Prostate gland (tissue), 2 donors: ENCODE data around the gene ADGRL3. TPM values are rescaled to one million over a fixed set of nuclear protein-coding genes. Genes with fewer than 3 reads are reported as not detected.
"Not testable (repeated sequence)": the region's sequence is repeated elsewhere in the genome, so short reads cannot be mapped to it uniquely, and the experiment has no call there.

Experiments
- DNase-seq: peaks from one replicate; pipeline ENCODE4 v3.0.0-alpha.2; 2019; ENCODE audit warnings: low spot score
- H3K27ac ChIP-seq, 2 donors: fragments of 200-600 bp; sonication (generic); 2 replicates each; pipeline ENCODE4 v1.5.1; 2017 to 2019
- H3K27me3 ChIP-seq: fragments of 200-600 bp; sonication (generic); replicated peaks from 2 replicates; pipeline ENCODE4 v1.5.1; 2019; ENCODE audit not compliant: insufficient read depth
- H3K36me3 ChIP-seq, 2 donors: fragments of 200-600 bp; sonication (generic); 1 replicate in 1 of 2; 2 replicates in 1 of 2; pipeline versions ENCODE4 v1.5.1 to v1.8.1; 2017 to 2019
- H3K4me1 ChIP-seq: fragments of 200-600 bp; sonication (generic); replicated peaks from 2 replicates; pipeline ENCODE4 v1.5.1; 2019
- H3K4me3 ChIP-seq, 2 donors: fragments of 200-600 bp; sonication (generic); 2 replicates each; pipeline ENCODE4 v1.5.1; 2017 to 2019
- H3K9me3 ChIP-seq: fragments of 200-600 bp; sonication (generic); 2 replicates; pipeline ENCODE4 v1.5.1; 2017
- POLR2A ChIP-seq: fragments of 450-650 bp; IDR thresholded peaks from one replicate; pipeline ENCODE4 v1.6.1; 2016; ENCODE audit warnings: antibody characterized with exemption, mild to moderate bottlenecking
- POLR2AphosphoS5 ChIP-seq: sonication (generic); formaldehyde crosslinking; IDR thresholded peaks from one replicate; pipeline ENCODE4 v1.6.1; 2017; ENCODE audit warnings: antibody characterized with exemption
- WGBS: methylation state at CpG from one replicate; pipeline ENCODE4 v1.1.5; 2018; 5-methylcytosine and 5-hydroxymethylcytosine counted together
- intact Hi-C: fragments of 100-400 bp; cut with DNase I; formaldehyde crosslinking; loops from one replicate; pipeline ENCODE4 v1.14.2; 2022
- total RNA-seq, 2 donors: library from RNA; depleted of rRNA; stranded (reverse); fragments of >200 nt; gene quantifications; one replicate each; pipeline ENCODE4 v1.1.0, GENCODE V29; 2016
- TF ChIP-seq, protein P1 (sequence below), 4 experiments: fragments of 200-600 bp in 2 of 4; fragments of 450-650 bp in 2 of 4; sonication (generic) in 2 of 4; IDR thresholded peaks; 1 replicate in 3 of 4; 2 replicates in 1 of 4; pipeline ENCODE4 v1.5.1; 2016 to 2019; ENCODE audit warnings: antibody characterized with exemption in 4 of 4, mild to moderate bottlenecking in 2 of 4, moderate library complexity in 2 of 4

Gene ADGRL3
- total RNA-seq, 2 donors from 2014 or later: 1.7 to 23.5 TPM

GRCh38 chr4:61851126-61851525, 651.0 kb downstream of the ADGRL3 start:
- no peak for DNase-seq
- Histone ChIP-seq H3K27ac (no peak overlapping the region), H3K9me3 (no peaks in the 10 kb centered on the region), H3K36me3 (no peaks in the 10 kb centered on the region), H3K27me3 (no peaks in the 10 kb centered on the region), H3K4me3 (no peak overlapping the region), H3K4me1 (no peaks in the 10 kb centered on the region)
- TF ChIP-seq POLR2A: no peak
- TF ChIP-seq, protein P1, sequence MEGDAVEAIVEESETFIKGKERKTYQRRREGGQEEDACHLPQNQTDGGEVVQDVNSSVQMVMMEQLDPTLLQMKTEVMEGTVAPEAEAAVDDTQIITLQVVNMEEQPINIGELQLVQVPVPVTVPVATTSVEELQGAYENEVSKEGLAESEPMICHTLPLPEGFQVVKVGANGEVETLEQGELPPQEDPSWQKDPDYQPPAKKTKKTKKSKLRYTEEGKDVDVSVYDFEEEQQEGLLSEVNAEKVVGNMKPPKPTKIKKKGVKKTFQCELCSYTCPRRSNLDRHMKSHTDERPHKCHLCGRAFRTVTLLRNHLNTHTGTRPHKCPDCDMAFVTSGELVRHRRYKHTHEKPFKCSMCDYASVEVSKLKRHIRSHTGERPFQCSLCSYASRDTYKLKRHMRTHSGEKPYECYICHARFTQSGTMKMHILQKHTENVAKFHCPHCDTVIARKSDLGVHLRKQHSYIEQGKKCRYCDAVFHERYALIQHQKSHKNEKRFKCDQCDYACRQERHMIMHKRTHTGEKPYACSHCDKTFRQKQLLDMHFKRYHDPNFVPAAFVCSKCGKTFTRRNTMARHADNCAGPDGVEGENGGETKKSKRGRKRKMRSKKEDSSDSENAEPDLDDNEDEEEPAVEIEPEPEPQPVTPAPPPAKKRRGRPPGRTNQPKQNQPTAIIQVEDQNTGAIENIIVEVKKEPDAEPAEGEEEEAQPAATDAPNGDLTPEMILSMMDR (IDR thresholded peaks at IDR 0.05): no peak
- no peak for TF ChIP-seq POLR2AphosphoS5
- 92% methylated on average over 3 of the region's 3 CpGs for WGBS
- intact Hi-C loops: no loop called here

DNA sequence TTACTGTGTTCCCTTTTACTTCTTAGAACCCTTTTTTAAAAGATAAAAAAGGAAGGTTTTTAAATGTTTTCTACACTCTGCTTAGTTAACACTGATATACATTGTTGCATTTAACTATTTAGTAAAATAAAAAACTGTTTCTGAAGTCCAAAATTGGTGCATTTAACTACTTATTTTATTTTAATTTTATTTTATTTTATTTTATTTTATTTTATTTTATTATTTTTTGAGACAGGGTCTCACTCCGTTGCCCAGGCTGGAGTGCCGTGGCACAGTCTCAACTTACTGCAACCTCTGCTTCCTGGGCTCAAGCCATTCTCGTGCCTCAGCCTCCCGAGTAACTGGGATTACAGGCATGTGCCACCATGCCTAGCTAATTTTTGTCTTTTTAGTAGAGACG, 652.0 kb downstream of the ADGRL3 start:
- H3K27me3 ChIP-seq, H3K4me3 ChIP-seq, intact Hi-C loops, H3K4me1 ChIP-seq, H3K9me3 ChIP-seq, DNase-seq, H3K36me3 ChIP-seq, H3K27ac ChIP-seq: not testable (repeated sequence)
- WGBS: 94% methylated on average over 5 of the region's 5 CpGs

GRCh38 chr4:61853041-61853440, 652.9 kb downstream of the ADGRL3 start:
- Histone ChIP-seq H3K9me3 (no peaks in the 10 kb centered on the region), H3K27ac (no peak overlapping the region), H3K36me3 (no peaks in the 10 kb centered on the region), H3K27me3 (no peaks in the 10 kb centered on the region), H3K4me1 (no peaks in the 10 kb centered on the region), H3K4me3 (no peak overlapping the region)
- DNase-seq: no peak
- intact Hi-C loops: no loop called here
- 89% methylated on average over 6 of the region's 6 CpGs for WGBS
- TF ChIP-seq, protein P1 (IDR thresholded peaks at IDR 0.05): no peak
- TF ChIP-seq POLR2AphosphoS5 (no peak), POLR2A (no peak)

DNA sequence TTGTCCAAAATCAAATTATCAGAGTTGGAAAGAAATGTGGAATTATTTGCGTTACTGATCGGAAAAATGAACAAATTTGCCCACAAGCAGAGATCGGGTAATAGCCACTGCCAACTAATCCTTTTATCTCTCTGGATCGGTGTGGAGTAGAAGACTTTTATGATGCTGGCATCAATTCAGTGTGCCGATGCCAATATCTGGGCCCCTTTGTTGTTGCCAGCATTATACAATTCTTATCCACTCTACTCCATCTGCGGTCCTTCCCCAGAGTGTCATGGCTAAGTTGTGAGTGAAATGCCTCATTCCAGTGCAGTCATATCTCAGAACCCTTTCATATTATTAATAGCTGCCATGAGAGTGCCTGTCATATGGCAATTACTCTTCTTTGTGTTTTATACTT, 660.2 kb downstream of the ADGRL3 start:
- no peaks in the 10 kb centered on the region for H3K27me3 ChIP-seq
- 36% methylated on average over 6 of the region's 6 CpGs for WGBS
- H3K4me1 ChIP-seq: no peaks in the 10 kb centered on the region
- no peak overlapping the region for H3K27ac ChIP-seq
- no peaks in the 10 kb centered on the region for H3K36me3 ChIP-seq
- intact Hi-C loops: no loop called here
- no peaks in the 10 kb centered on the region for H3K9me3 ChIP-seq
- no peak for TF ChIP-seq POLR2A
- TF ChIP-seq, protein P1 (IDR thresholded peaks at IDR 0.05): no peak
- TF ChIP-seq POLR2AphosphoS5: no peak
- no peak for DNase-seq
- no peak overlapping the region for H3K4me3 ChIP-seq

DNA sequence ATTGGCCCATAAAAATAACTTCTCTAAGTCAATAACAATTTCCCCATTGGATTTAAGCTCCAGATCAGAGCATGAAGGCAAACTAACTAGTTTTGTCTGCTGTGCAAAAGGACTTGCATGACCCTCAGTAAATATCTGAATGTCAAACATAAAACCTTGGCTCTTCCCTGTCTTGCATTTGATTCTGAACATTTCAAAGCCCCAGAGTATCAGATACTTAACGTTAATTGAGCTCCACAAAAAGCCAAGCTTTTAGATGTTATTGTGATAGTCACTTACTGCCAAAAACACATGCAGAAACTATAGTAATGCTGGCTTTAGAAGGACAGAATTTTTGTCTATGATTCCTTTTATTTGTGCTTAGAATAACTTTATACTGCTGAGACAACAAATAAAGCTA, 664.2 kb downstream of the ADGRL3 start:
- Histone ChIP-seq H3K9me3 (no peaks in the 10 kb centered on the region), H3K27me3 (no peaks in the 10 kb centered on the region), H3K4me3 (no peak overlapping the region), H3K36me3 (no peaks in the 10 kb centered on the region), H3K4me1 (no peaks in the 10 kb centered on the region), H3K27ac (no peak overlapping the region)
- DNase-seq: no peak
- 20% methylated on average over 1 of the region's 1 CpG for WGBS
- TF ChIP-seq POLR2A: no peak
- no peak for TF ChIP-seq POLR2AphosphoS5
- TF ChIP-seq, protein P1 (IDR thresholded peaks at IDR 0.05): no peak
- intact Hi-C loops: no loop called here
